Neural cell (in vitro differentiated cells): Measurements from ENCODE around the gene COL19A1. TPM values are rescaled to one million over a fixed set of nuclear protein-coding genes. Genes with fewer than 3 reads are reported as not detected.

Experiments
- H2AFZ ChIP-seq: fragments of 200-600, 300-800 bp; sonication (generic), shearing (Covaris generic); 2 replicates; pipeline ENCODE4 v1.6.0; 2014; ENCODE audit warnings: low read depth, mild to moderate bottlenecking, antibody characterized with exemption, low read length, moderate library complexity
- H3F3A ChIP-seq: fragments of 200-600 bp; shearing (Covaris generic); 2 replicates; pipeline ENCODE4 v1.6.1; 2016; ENCODE audit warnings: mild to moderate bottlenecking, moderate library complexity, mixed read lengths, antibody characterized with exemption, low read length; ENCODE audit not compliant: insufficient read depth, poor library complexity, severe bottlenecking
- H3K27ac ChIP-seq: fragments of 200-600, 300-800 bp; sonication (generic), shearing (Covaris generic); 2 replicates; pipeline ENCODE4 v1.5.1; 2014; ENCODE audit warnings: mild to moderate bottlenecking, low read length, moderate library complexity
- H3K27me3 ChIP-seq: fragments of 300-800, 200-600 bp; sonication (generic), shearing (Covaris generic); 2 replicates; pipeline ENCODE4 v1.6.0; 2014; ENCODE audit warnings: mild to moderate bottlenecking, low read depth, low read length, moderate library complexity; ENCODE audit not compliant: insufficient read depth
- H3K36me3 ChIP-seq: fragments of 300-800, 200-600 bp; sonication (generic), shearing (Covaris generic); 2 replicates; pipeline ENCODE4 v1.5.1; 2014; ENCODE audit warnings: mild to moderate bottlenecking, antibody characterized with exemption, low read length, moderate library complexity; ENCODE audit not compliant: insufficient read depth
- H3K4me2 ChIP-seq: fragments of 300-800, 200-600 bp; sonication (generic), shearing (Covaris generic); 2 replicates; pipeline ENCODE4 v1.6.0; 2014; ENCODE audit warnings: mild to moderate bottlenecking, low read length
- H3K4me3 ChIP-seq: fragments of 300-800, 200-600 bp; sonication (generic), shearing (Covaris generic); 2 replicates; pipeline ENCODE4 v1.5.1; 2014; ENCODE audit warnings: mild to moderate bottlenecking, low read length, moderate library complexity
- H3K79me2 ChIP-seq: fragments of 200-600 bp; shearing (Covaris generic); replicated peaks from 2 replicates; pipeline ENCODE4 v1.6.0; 2014; ENCODE audit warnings: mild to moderate bottlenecking, low read length, moderate library complexity; ENCODE audit not compliant: insufficient read depth
- H3K9ac ChIP-seq: fragments of 300-800, 200-600 bp; sonication (generic), shearing (Covaris generic); 2 replicates; pipeline ENCODE4 v1.6.1; 2016; ENCODE audit warnings: mild to moderate bottlenecking, low read length, mixed read lengths
- H3K9me2 ChIP-seq: fragments of 200-600 bp; shearing (Covaris generic); 2 replicates; pipeline ENCODE4 v1.6.1; 2016; ENCODE audit warnings: mild to moderate bottlenecking, low read length, mixed read lengths; ENCODE audit not compliant: insufficient read depth
- H3K9me3 ChIP-seq: fragments of 200-600, 300-800 bp; sonication (generic), shearing (Covaris generic); 2 replicates; pipeline ENCODE4 v1.6.1; 2016; ENCODE audit warnings: mild to moderate bottlenecking, mixed run types, low read length, moderate library complexity, mixed read lengths
- H4K20me1 ChIP-seq: fragments of 200-600 bp; shearing (Covaris generic); 2 replicates; pipeline ENCODE4 v1.6.1; 2016; ENCODE audit warnings: mild to moderate bottlenecking, mixed run types; ENCODE audit not compliant: insufficient read depth
- EP300 ChIP-seq: fragments of 450-650 bp; conservative IDR thresholded peaks from 2 replicates; pipeline ENCODE4 v1.6.1; 2014; ENCODE audit warnings: antibody characterized with exemption, mild to moderate bottlenecking, moderate library complexity; ENCODE audit not compliant: poor library complexity, severe bottlenecking
- EZH2 ChIP-seq: fragments of 200-600, 300-800 bp; shearing (Covaris generic), sonication (generic); IDR thresholded peaks from 2 replicates; pipeline ENCODE4 v1.6.1; 2014; ENCODE audit warnings: antibody characterized with exemption, low read length, borderline replicate concordance, mild to moderate bottlenecking; ENCODE audit not compliant: insufficient read depth, poor library complexity, severe bottlenecking
- MXI1 ChIP-seq: fragments of 450-650 bp; conservative IDR thresholded peaks from 2 replicates; pipeline ENCODE4 v1.6.1; 2014; ENCODE audit warnings: antibody characterized with exemption, mild to moderate bottlenecking; ENCODE audit not compliant: poor library complexity, severe bottlenecking
- POLR2AphosphoS5 ChIP-seq: IDR thresholded peaks from 2 replicates; pipeline ENCODE4 v1.6.1; 2012
- RAD21 ChIP-seq: fragments of 450-650 bp; conservative IDR thresholded peaks from 2 replicates; pipeline ENCODE4 v1.6.1; 2014; ENCODE audit warnings: antibody characterized with exemption, mild to moderate bottlenecking, moderate library complexity
- REST ChIP-seq: IDR thresholded peaks from 2 replicates; pipeline ENCODE4 v1.6.1; 2012; ENCODE audit warnings: borderline replicate concordance
- SMC3 ChIP-seq: fragments of 450-650 bp; conservative IDR thresholded peaks from 2 replicates; pipeline ENCODE4 v1.6.1; 2014; ENCODE audit warnings: antibody characterized with exemption, mild to moderate bottlenecking, moderate library complexity; ENCODE audit not compliant: poor library complexity
- TAF1 ChIP-seq: IDR thresholded peaks from 2 replicates; pipeline ENCODE4 v1.6.1; 2012; ENCODE audit warnings: low read depth
- polyA plus RNA-seq: library from polyadenylated mRNA; depleted of rRNA; stranded (reverse); fragments of >200 nt; gene quantifications from 2 replicates; pipeline ENCODE4 v1.2.3, GENCODE V29; 2014
- TF ChIP-seq, protein P1 (sequence below): fragments of 450-650 bp; IDR thresholded peaks from 2 replicates; pipeline ENCODE4 v1.5.1; 2014; ENCODE audit warnings: antibody characterized with exemption, mild to moderate bottlenecking, moderate library complexity; ENCODE audit not compliant: poor library complexity, severe bottlenecking

COL19A1 gene
- polyA plus RNA-seq, 1 donor from 2014 or later = 0.24 TPM

GRCh38 chr6:69863766-69864165 is 2.6 kb upstream of the COL19A1 start:
- H3K9ac ChIP-seq = no peak overlapping the region
- H3K4me2 ChIP-seq = no peak overlapping the region
- H3K4me3 ChIP-seq = no peak overlapping the region
- H3K27me3 ChIP-seq = peaks cover 38% of the 10 kb centered on the region
- no peaks in the 10 kb centered on the region for H3K9me3 ChIP-seq
- no peaks in the 10 kb centered on the region for H3K79me2 ChIP-seq
- no peaks in the 10 kb centered on the region for H3K36me3 ChIP-seq
- H3K27ac ChIP-seq = no peak overlapping the region
- no peaks in the 10 kb centered on the region for H3F3A ChIP-seq
- TF ChIP-seq SMC3 (no peak), MXI1 (no peak), EZH2 (no peak), REST (no peak), TAF1 (no peak), RAD21 (no peak), POLR2AphosphoS5 (no peak), EP300 (no peak)
- TF ChIP-seq, protein P1, sequence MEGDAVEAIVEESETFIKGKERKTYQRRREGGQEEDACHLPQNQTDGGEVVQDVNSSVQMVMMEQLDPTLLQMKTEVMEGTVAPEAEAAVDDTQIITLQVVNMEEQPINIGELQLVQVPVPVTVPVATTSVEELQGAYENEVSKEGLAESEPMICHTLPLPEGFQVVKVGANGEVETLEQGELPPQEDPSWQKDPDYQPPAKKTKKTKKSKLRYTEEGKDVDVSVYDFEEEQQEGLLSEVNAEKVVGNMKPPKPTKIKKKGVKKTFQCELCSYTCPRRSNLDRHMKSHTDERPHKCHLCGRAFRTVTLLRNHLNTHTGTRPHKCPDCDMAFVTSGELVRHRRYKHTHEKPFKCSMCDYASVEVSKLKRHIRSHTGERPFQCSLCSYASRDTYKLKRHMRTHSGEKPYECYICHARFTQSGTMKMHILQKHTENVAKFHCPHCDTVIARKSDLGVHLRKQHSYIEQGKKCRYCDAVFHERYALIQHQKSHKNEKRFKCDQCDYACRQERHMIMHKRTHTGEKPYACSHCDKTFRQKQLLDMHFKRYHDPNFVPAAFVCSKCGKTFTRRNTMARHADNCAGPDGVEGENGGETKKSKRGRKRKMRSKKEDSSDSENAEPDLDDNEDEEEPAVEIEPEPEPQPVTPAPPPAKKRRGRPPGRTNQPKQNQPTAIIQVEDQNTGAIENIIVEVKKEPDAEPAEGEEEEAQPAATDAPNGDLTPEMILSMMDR = no peak
- no peaks in the 10 kb centered on the region for H3K9me2 ChIP-seq
- H4K20me1 ChIP-seq = no peaks in the 10 kb centered on the region
- no peak overlapping the region for H2AFZ ChIP-seq

GRCh38 chr6:69865126-69865525 is 1.2 kb upstream of the COL19A1 start:
- Histone ChIP-seq H3K4me3 (no peak overlapping the region), H3K79me2 (no peaks in the 10 kb centered on the region), H3K9ac (no peak overlapping the region), H3F3A (no peaks in the 10 kb centered on the region), H4K20me1 (no peaks in the 10 kb centered on the region), H2AFZ (no peak overlapping the region), H3K9me2 (no peaks in the 10 kb centered on the region), H3K36me3 (no peaks in the 10 kb centered on the region), H3K27me3 (peaks cover 38% of the 10 kb centered on the region), H3K27ac (no peak overlapping the region), H3K9me3 (no peaks in the 10 kb centered on the region), H3K4me2 (no peak overlapping the region)
- TF ChIP-seq, protein P1 = no peak
- TF ChIP-seq REST = no peak
- no peak for TF ChIP-seq MXI1
- TF ChIP-seq POLR2AphosphoS5 = no peak
